Fibroblast of pulmonary artery (primary cell): Measurements from ENCODE around the gene EVA1C.
"Not testable (repeated sequence)": the region's sequence is repeated elsewhere in the genome, so short reads cannot be mapped to it uniquely, and the experiment has no call there.

Source experiments
- DNase-seq: peaks from one replicate; pipeline ENCODE4 v3.0.0-alpha.2; 2010; ENCODE audit warnings: low read depth
- H3K4me3 ChIP-seq: replicated peaks from 2 replicates; pipeline ENCODE4 v1.5.1; 2011; ENCODE audit warnings: low read depth, mild to moderate bottlenecking, control low read depth, low read length, moderate library complexity
- CTCF ChIP-seq: IDR thresholded peaks from 2 replicates; pipeline ENCODE4 v1.5.1; 2011; ENCODE audit warnings: mild to moderate bottlenecking, control low read depth, low read length, inconsistent platforms; ENCODE audit errors: missing control alignments

EVA1C gene

GRCh38 chr21:32423320-32424190 is 11.0 kb downstream of the EVA1C start:
- peak; percentile 65 for DNase-seq
- no peak overlapping the region for H3K4me3 ChIP-seq
- TF ChIP-seq CTCF: no peak

DNA sequence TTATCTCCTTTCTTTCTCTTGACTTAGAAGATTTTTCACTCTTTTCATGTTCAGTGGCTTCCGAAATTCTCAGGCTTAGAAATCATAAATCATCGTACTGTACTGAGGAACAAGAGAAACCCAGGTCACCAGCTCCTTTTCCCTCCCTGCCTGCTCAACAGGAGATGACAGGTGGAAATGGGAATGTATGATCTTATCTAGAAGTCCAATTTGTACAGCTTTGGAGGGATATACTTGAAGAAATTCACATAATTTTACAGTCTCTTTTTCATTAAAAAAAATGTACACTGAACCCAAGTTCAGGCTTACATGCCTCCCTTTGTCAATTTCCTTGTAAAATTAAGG is 11.7 kb downstream of the EVA1C start:
- TF ChIP-seq CTCF: no peak
- no peak for DNase-seq
- H3K4me3 ChIP-seq: no peak overlapping the region

DNA sequence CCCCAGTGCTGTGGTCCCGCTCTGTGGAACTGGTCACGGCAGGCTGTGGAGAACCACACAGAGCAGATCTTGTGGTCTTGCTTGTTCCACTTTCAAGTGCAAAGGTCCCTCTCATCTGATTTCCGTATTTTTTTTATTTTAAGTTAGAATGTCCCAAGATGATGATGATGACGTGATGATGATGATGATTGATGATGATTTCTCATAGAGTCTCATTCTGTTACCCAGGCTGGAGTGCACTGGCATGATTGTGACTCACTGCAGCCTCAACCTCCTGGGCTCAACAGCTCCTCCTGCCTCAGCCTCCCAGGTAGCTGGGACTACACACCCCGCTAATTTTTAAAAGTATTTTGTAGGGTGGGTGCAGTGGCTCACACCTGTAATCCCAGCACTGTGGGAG is 12.2 kb downstream of the EVA1C start:
- DNase-seq: no peak
- no peak overlapping the region for H3K4me3 ChIP-seq
- no peak for TF ChIP-seq CTCF

GRCh38 chr21:32425628-32426027 is 13.1 kb downstream of the EVA1C start:
- H3K4me3 ChIP-seq: no peak overlapping the region
- no peak for TF ChIP-seq CTCF
- no peak for DNase-seq

- TF ChIP-seq CTCF: no peak
- no peak overlapping the region for H3K4me3 ChIP-seq
- no peak for DNase-seq
Measured at GRCh38 chr21:32426066-32426465, 13.6 kb downstream of the EVA1C start.

GRCh38 chr21:32426592-32427051 is 14.1 kb downstream of the EVA1C start:
- peak; percentile 80 for DNase-seq
- TF ChIP-seq CTCF: no peak
- H3K4me3 ChIP-seq: no peak overlapping the region

DNA sequence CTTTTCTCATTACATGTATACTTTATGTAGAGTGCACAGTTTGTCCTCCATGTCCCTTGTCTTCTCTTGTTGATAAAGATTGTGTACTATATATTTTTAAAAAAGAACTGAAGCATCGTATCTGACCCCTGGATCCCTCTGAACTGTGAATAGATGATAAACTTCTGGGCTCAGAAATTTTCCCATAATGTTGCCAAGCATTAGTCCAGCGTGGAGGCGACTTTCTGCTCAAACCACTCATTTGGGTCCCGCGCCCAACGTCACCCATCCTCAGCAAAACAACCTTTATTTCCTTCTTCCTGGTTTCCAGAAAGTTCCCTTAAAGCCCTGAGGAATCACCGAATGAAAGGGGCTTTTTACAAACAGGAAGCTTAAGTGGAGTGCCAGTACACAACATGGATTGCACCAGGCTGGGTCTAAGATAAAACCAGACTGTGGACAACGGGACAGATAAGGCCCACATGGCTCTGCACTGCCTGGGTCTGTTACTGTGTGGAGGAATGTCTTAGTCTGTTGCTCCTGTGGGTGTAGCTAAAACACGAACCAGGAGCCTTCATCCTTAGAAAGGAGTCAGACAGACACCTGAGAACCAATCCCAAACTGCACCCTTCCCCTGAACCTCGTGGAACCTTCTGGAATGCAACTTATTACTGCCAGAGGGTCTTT is 15.6 kb downstream of the EVA1C start:
- no peak for TF ChIP-seq CTCF
- H3K4me3 ChIP-seq: no peak overlapping the region
- DNase-seq: peak; percentile 63

- H3K4me3 ChIP-seq, DNase-seq: not testable (repeated sequence)
Measured at GRCh38 chr21:32432982-32433660, 20.6 kb downstream of the EVA1C start.
